DLD1 (cell line): Measurements from ENCODE around the gene KCNAB2.

Source experiments
- in situ Hi-C: cut with HindIII; loops from 2 replicates; pipeline ENCODE4 v1.10.0; 2017; ENCODE audit warnings: low sequenced_read_pairs

Gene KCNAB2

GRCh38 chr1:6094801-6095505 is 49.3 kb downstream of the KCNAB2 start:
- in situ Hi-C loops = no loop called here

GRCh38 chr1:6095511-6096242 is 50.0 kb downstream of the KCNAB2 start:
- in situ Hi-C loops = no loop called here

- in situ Hi-C loops = no loop called here
Observed at GRCh38 chr1:6096243-6097116, 50.8 kb downstream of the KCNAB2 start.

- in situ Hi-C loops = no loop called here
Observed at GRCh38 chr1:6097117-6097595, 51.5 kb downstream of the KCNAB2 start.

- in situ Hi-C loops = no loop called here
Observed at GRCh38 chr1:6097824-6098223, 52.1 kb downstream of the KCNAB2 start.

GRCh38 chr1:6098303-6099215 is 52.9 kb downstream of the KCNAB2 start:
- in situ Hi-C loops = no loop called here

- in situ Hi-C loops = no loop called here
Observed at GRCh38 chr1:6099297-6099696, 53.6 kb downstream of the KCNAB2 start.

GRCh38 chr1:6099787-6100765 is 54.4 kb downstream of the KCNAB2 start:
- in situ Hi-C loops = no loop called here

GRCh38 chr1:6100861-6101783 is 55.4 kb downstream of the KCNAB2 start:
- in situ Hi-C loops = no loop called here

- in situ Hi-C loops = no loop called here
Observed at GRCh38 chr1:6101826-6102531, 56.3 kb downstream of the KCNAB2 start.

- in situ Hi-C loops = no loop called here
Observed at GRCh38 chr1:6102532-6102845, 56.8 kb downstream of the KCNAB2 start.

GRCh38 chr1:6103111-6103853 is 57.6 kb downstream of the KCNAB2 start:
- in situ Hi-C loops = no loop called here

GRCh38 chr1:6103854-6104530 is 58.3 kb downstream of the KCNAB2 start:
- in situ Hi-C loops = no loop called here

- in situ Hi-C loops = no loop called here
Observed at GRCh38 chr1:6104631-6105030, 58.9 kb downstream of the KCNAB2 start.

GRCh38 chr1:6105218-6105679 is 59.6 kb downstream of the KCNAB2 start:
- in situ Hi-C loops = no loop called here

GRCh38 chr1:6105763-6106162 is 60.1 kb downstream of the KCNAB2 start:
- in situ Hi-C loops = no loop called here
